GM18526 (cell line): ENCODE results near the gene NPAT.
A peak's percentile ranks its signal among the peaks of the same experiment; 100 is the strongest.

Experiments
- POLR2A ChIP-seq: IDR thresholded peaks from 3 replicates; pipeline ENCODE4 v1.6.1; 2011; ENCODE audit not compliant: insufficient read length; ENCODE audit errors: extremely low read depth

Gene NPAT

DNA sequence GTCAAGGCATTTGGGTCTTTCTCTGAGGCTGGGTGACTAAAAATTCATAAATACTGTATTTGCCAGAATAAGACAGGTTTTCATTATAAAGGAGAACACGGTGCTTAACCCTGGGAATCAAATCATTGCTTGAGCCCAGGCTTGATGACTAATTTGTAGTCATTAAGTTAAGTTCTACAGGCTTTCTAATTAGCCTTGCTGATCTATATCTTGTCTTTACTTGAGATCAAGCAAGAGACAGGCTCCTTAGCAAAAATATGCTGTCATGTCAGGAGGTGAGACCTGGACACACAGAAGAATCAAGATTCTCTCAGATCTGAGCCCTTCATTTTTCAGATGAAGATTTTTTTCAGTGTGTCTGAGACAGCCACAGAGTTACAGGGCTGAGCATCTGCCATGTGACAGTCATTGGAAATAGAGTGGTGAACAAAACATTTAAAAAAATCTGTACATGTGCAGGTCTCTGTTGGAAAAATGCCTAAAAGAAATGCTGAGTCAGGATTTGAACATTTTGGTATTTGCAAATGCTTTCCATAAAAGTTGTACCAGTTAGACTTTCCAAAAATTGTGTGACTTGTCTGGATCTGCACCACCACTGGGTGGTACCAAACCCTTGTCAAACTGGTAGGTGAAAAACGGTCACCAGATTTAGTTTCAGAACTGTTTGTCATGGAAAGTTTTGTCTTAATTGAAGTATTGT is 86.4 kb downstream of the NPAT start:
- TF ChIP-seq POLR2A: no peak

DNA sequence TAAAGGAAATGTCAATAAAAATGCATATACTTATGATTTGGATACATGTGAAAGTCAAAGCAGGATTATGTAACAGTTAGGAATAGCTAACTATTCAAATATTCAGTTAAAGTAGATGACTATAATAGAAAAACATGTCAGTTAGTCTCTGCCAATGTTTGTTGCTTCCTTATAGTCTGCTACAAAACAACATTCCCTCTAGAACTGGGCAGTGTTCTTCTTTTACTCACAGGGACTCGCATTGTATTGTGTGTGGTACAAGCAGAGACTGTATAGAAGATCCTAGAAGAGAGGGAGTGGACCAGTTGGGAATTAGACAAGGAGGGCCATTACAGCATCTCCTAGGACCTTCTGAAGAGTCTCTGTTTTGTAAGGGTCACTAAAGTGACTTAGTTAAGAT is 90.4 kb downstream of the NPAT start:
- TF ChIP-seq POLR2A: no peak

DNA sequence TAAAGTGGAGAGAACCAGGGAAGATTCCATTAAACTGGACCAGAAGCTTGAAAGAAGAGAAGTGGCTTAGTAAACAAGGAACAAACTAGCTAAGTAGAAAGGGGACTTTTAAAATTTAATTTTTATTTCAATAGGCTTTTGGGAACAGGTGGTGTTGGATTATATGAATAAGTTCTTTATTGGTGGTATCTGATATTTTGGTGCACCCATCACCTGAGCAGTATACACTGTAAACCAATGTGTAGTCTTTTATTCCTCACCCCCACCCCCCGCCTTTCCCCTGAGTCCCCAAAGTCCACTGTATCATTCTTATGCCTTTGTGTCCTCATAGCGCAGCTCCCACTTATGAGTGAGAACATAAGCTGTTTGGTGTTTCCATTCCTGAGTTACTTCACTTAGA is 93.7 kb downstream of the NPAT start:
- no peak for TF ChIP-seq POLR2A

- no peak for TF ChIP-seq POLR2A
These were observed 97.3 kb downstream of the NPAT start for GRCh38 chr11:108125096-108125495.

GRCh38 chr11:108122166-108122628 is 100.2 kb downstream of the NPAT start:
- no peak for TF ChIP-seq POLR2A

- TF ChIP-seq POLR2A: peak; percentile 84
These were observed 100.9 kb downstream of the NPAT start, which contains the start of gene ACAT1 for GRCh38 chr11:108121274-108122155. Gene ACAT1 (plus strand): TSS chr11:108121567. CDS start chr11:108121607, 40 bp downstream.

DNA sequence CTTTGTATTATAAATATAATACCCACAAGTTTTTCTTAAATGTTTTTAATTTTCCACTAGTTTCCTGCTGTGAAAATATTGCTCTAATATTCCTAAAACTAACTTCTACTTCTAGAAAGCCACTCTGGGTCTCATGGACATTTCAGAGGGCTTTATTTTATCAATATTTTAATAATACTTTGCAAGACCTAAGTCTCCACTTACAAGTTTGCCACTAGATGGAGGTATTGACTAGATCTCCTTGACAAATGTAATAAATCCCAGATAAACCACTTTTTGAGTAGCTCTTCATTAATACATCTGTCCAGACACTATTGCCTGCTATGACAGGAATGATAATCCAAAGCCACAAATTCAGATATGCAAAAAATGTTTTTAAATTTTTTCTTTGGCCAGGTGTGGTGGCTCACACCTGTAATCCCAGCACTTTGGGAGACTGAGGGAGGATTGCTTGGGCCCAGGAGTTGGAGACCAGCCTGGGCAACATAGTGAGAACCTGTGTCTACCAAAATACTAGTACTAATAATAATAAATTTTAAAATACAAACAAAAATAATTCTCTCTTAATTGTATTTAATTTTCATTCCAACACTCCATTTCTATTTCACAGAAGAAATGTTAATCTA is 104.6 kb downstream of the NPAT start:
- no peak for TF ChIP-seq POLR2A

GRCh38 chr11:108115500-108116140 is 106.8 kb downstream of the NPAT start:
- TF ChIP-seq POLR2A: no peak

DNA sequence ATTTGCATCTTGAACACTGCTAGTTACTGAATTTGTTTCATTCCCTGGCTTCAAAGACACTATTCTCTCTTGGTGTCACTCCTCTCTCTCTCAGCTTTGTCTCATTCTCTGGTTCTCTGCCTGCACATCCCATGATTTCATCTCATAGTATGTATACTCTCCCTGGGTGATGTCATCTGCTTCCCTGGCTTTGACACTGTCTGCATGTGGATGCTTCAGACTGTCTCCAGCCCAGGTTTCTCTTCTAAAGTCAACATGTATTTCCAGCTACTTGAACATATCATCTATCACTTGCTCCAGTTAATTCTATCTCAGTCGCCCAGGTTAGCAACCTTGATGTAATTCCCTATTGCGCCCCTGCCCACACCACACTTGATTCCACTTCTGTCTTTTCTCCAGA is 110.4 kb downstream of the NPAT start:
- no peak for TF ChIP-seq POLR2A

- no peak for TF ChIP-seq POLR2A
These were observed 111.3 kb downstream of the NPAT start for GRCh38 chr11:108111126-108111525.
